ENCODE results near the gene EFHC1.

- no peak for TF ChIP-seq CTCF (IDR thresholded peaks at IDR 0.05; ENCODE audit: insufficient read depth, low read depth, low read length)
- no peak for TF ChIP-seq EZH2 (IDR thresholded peaks at IDR 0.05; ENCODE audit: insufficient read depth, low read length)
These were observed 134.6 kb downstream of the EFHC1 start for GRCh38 chr6:52554684-52555280.

All from astrocyte (in vitro differentiated cells and primary cell).